Measurements from ENCODE around the gene EDN2.
A peak's percentile ranks its signal among the peaks of the same experiment; 100 is the strongest.

- TF ChIP-seq CSRNP3 (CRISPR knock-in tag; IDR thresholded peaks at IDR 0.05) (no peak), ZNF8 (CRISPR knock-in tag; IDR thresholded peaks at IDR 0.05) (no peak), CSDC2 (CRISPR knock-in tag; IDR thresholded peaks at IDR 0.05) (0 out of 2 replicates have a peak, but pooled peaks have one; percentile 32), TOX (CRISPR knock-in tag; IDR thresholded peaks at IDR 0.05; ENCODE audit: borderline replicate concordance) (no peak), ZFP3 (CRISPR knock-in tag; IDR thresholded peaks at IDR 0.05) (no peak), ZNF565 (CRISPR knock-in tag; conservative IDR thresholded peaks at IDR 0.05; ENCODE audit: low read depth) (no peak), CREB5 (CRISPR knock-in tag; IDR thresholded peaks at IDR 0.05; ENCODE audit: low read depth) (no peak), RARB (CRISPR knock-in tag; IDR thresholded peaks at IDR 0.05) (no peak), TCF4 (CRISPR knock-in tag; IDR thresholded peaks at IDR 0.05; ENCODE audit: borderline replicate concordance) (no peak), ARNTL (CRISPR knock-in tag; IDR thresholded peaks at IDR 0.05; ENCODE audit: borderline replicate concordance, low read depth) (no peak)
- TF ChIP-seq, protein P1, sequence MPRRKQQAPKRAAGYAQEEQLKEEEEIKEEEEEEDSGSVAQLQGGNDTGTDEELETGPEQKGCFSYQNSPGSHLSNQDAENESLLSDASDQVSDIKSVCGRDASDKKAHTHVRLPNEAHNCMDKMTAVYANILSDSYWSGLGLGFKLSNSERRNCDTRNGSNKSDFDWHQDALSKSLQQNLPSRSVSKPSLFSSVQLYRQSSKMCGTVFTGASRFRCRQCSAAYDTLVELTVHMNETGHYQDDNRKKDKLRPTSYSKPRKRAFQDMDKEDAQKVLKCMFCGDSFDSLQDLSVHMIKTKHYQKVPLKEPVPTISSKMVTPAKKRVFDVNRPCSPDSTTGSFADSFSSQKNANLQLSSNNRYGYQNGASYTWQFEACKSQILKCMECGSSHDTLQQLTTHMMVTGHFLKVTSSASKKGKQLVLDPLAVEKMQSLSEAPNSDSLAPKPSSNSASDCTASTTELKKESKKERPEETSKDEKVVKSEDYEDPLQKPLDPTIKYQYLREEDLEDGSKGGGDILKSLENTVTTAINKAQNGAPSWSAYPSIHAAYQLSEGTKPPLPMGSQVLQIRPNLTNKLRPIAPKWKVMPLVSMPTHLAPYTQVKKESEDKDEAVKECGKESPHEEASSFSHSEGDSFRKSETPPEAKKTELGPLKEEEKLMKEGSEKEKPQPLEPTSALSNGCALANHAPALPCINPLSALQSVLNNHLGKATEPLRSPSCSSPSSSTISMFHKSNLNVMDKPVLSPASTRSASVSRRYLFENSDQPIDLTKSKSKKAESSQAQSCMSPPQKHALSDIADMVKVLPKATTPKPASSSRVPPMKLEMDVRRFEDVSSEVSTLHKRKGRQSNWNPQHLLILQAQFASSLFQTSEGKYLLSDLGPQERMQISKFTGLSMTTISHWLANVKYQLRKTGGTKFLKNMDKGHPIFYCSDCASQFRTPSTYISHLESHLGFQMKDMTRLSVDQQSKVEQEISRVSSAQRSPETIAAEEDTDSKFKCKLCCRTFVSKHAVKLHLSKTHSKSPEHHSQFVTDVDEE (CRISPR knock-in tag; IDR thresholded peaks at IDR 0.05), result no peak
- TF ChIP-seq, protein P2, sequence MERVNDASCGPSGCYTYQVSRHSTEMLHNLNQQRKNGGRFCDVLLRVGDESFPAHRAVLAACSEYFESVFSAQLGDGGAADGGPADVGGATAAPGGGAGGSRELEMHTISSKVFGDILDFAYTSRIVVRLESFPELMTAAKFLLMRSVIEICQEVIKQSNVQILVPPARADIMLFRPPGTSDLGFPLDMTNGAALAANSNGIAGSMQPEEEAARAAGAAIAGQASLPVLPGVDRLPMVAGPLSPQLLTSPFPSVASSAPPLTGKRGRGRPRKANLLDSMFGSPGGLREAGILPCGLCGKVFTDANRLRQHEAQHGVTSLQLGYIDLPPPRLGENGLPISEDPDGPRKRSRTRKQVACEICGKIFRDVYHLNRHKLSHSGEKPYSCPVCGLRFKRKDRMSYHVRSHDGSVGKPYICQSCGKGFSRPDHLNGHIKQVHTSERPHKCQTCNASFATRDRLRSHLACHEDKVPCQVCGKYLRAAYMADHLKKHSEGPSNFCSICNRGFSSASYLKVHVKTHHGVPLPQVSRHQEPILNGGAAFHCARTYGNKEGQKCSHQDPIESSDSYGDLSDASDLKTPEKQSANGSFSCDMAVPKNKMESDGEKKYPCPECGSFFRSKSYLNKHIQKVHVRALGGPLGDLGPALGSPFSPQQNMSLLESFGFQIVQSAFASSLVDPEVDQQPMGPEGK (CRISPR knock-in tag; IDR thresholded peaks at IDR 0.05; ENCODE audit: borderline replicate concordance), result no peak
Observed at GRCh38 chr1:41482001-41482765, 2.3 kb downstream of the EDN2 start.

Measured in SK-N-SH treated with all-trans-retinoic acid at 6 μM for 48 hours (cell line).